Measurements from ENCODE around the gene GDF11. TPM values are rescaled to one million over a fixed set of nuclear protein-coding genes. Genes with fewer than 3 reads are reported as not detected.

Gene GDF11
- polyA plus RNA-seq, 12 donors = 8.4 to 47.6 (median 13.4) TPM

GRCh38 chr12:55788546-55788945 lies 45.6 kb downstream of the GDF11 start:
- DNase-seq = no peak

- no peak for DNase-seq
These were observed 46.2 kb downstream of the GDF11 start for GRCh38 chr12:55789171-55789570.

- no peak for DNase-seq
These were observed 47.0 kb downstream of the GDF11 start for GRCh38 chr12:55789893-55790292.

- no peak for DNase-seq
These were observed 53.0 kb downstream of the GDF11 start for GRCh38 chr12:55795950-55796349.

- DNase-seq = peak; percentile 25
These were observed 54.1 kb downstream of the GDF11 start for GRCh38 chr12:55797068-55797467.

- DNase-seq = no peak
These were observed 54.6 kb downstream of the GDF11 start for GRCh38 chr12:55797550-55797949.

Other genes starting within 250 kb of the GDF11 start
- gene OR6C4, start 193.5 kb upstream of the GDF11 start, polyA plus RNA-seq (ENCODE audit: insufficient read length in 12 of 12) = not detected
- not detected for gene OR2AP1, start 170.7 kb upstream of the GDF11 start, polyA plus RNA-seq (ENCODE audit: insufficient read length in 12 of 12)
- not detected for gene OR10P1, start 106.2 kb upstream of the GDF11 start, polyA plus RNA-seq (ENCODE audit: insufficient read length in 12 of 12)
- 100 to 1,000 TPM; 185 to 513 (median 349) TPM for gene ITGA7, start 35.2 kb upstream of the GDF11 start, polyA plus RNA-seq (ENCODE audit: insufficient read length in 12 of 12)
- 100 to 1,000 TPM in 1 of 12 donors, 10 to 100 TPM in 10, not detected in 1; 74.6 to 114 (median 91.6) TPM for gene BLOC1S1, start 27.1 kb upstream of the GDF11 start, polyA plus RNA-seq (ENCODE audit: insufficient read length in 12 of 12)
- gene RDH5, start 22.7 kb upstream of the GDF11 start, polyA plus RNA-seq (ENCODE audit: insufficient read length in 12 of 12) = 10 to 100 TPM in 11 of 12 donors, not detected in 1; 10.4 to 50.8 (median 38.0) TPM
- 100 to 1,000 TPM; 417 to 887 (median 763) TPM for gene CD63, start 14.1 kb upstream of the GDF11 start, polyA plus RNA-seq (ENCODE audit: insufficient read length in 12 of 12)
- 10 to 100 TPM in 11 of 12 donors, not detected in 1; 60.8 to 94.0 (median 83.5) TPM for gene SARNP, start 74.6 kb downstream of the GDF11 start, polyA plus RNA-seq (ENCODE audit: insufficient read length in 12 of 12)
- gene ORMDL2, start 74.9 kb downstream of the GDF11 start, polyA plus RNA-seq (ENCODE audit: insufficient read length in 12 of 12) = 10 to 100 TPM in 11 of 12 donors, not detected in 1; 13.1 to 20.8 (median 17.6) TPM
- gene DNAJC14, start 86.5 kb downstream of the GDF11 start, polyA plus RNA-seq (ENCODE audit: insufficient read length in 12 of 12) = 10 to 100 TPM in 11 of 12 donors, not detected in 1; 18.6 to 27.5 (median 24.4) TPM
- 10 to 100 TPM in 1 of 12 donors, 1 to 10 TPM in 9, not detected in 2; 1.5 to 11.2 (median 2.3) TPM for gene MMP19, start 99.8 kb downstream of the GDF11 start, polyA plus RNA-seq (ENCODE audit: insufficient read length in 12 of 12)
- gene PYM1, start 184.8 kb downstream of the GDF11 start, polyA plus RNA-seq (ENCODE audit: insufficient read length in 12 of 12) = 10 to 100 TPM in 11 of 12 donors, not detected in 1; 18.2 to 35.9 (median 21.8) TPM
- 100 to 1,000 TPM in 1 of 12 donors, 10 to 100 TPM in 9, not detected in 2; 10.1 to 108 (median 15.3) TPM for gene DGKA, start 188.0 kb downstream of the GDF11 start, polyA plus RNA-seq (ENCODE audit: insufficient read length in 12 of 12)
- 10 to 100 TPM in 3 of 12 donors, 1 to 10 TPM in 4, under 1 TPM in 3, not detected in 2; 0.58 to 51.6 (median 1.9) TPM for gene PMEL, start 222.9 kb downstream of the GDF11 start, polyA plus RNA-seq (ENCODE audit: insufficient read length in 12 of 12)
- gene CDK2, start 223.7 kb downstream of the GDF11 start, polyA plus RNA-seq (ENCODE audit: insufficient read length in 12 of 12) = 10 to 100 TPM in 11 of 12 donors, not detected in 1; 20.1 to 59.4 (median 30.2) TPM
- gene RAB5B, start 231.0 kb downstream of the GDF11 start, polyA plus RNA-seq (ENCODE audit: insufficient read length in 12 of 12) = 100 to 1,000 TPM in 11 of 12 donors, not detected in 1; 115 to 151 (median 130) TPM